Measurements from ENCODE around the gene PARD3B. TPM values are rescaled to one million over a fixed set of nuclear protein-coding genes. Genes with fewer than 3 reads are reported as not detected.

The PARD3B gene
- total and polyA plus RNA-seq, 3 donors from 2014 or later = 14.6 to 36.8 (median 29.6) TPM

DNA sequence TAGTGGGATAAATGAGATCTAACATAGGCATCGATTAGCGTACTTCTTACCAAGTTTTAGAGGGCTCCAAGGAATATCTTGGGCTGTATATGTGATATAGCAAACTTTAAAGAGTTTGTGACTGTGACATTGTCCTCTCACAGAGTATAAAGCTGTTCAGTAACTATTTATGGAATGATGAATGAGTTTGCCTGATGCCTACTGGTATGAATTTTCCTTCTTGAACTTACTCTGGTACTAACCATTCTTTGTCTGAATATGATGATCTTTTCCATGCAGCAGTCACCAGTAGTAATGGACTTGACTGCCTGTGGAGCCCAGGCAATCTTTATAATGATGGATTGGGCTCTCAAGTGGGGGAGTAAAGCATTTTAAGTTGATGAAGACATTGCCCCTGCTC lies 120.5 kb downstream of the PARD3B start:
- H3K4me3 ChIP-seq = no peak overlapping the region
- WGBS, 2 donors = 98% methylated on average over 2 of the region's 2 CpGs
- no peak for DNase-seq
- peak overlapping the region in 1 of 2 donors; percentile 20 for H3K27ac ChIP-seq
- H3K27me3 ChIP-seq = no peaks in the 10 kb centered on the region
- no peaks in the 10 kb centered on the region for H3K36me3 ChIP-seq (ENCODE audit: low read depth, missing control alignments)
- H3K9me3 ChIP-seq = no peaks in the 10 kb centered on the region
- peaks cover 10% of the 10 kb centered on the region for H3K4me1 ChIP-seq
- intact Hi-C loops (cut with DNase I; ENCODE audit: low total_unique reads) = no loop called here
- TF ChIP-seq, protein P1, sequence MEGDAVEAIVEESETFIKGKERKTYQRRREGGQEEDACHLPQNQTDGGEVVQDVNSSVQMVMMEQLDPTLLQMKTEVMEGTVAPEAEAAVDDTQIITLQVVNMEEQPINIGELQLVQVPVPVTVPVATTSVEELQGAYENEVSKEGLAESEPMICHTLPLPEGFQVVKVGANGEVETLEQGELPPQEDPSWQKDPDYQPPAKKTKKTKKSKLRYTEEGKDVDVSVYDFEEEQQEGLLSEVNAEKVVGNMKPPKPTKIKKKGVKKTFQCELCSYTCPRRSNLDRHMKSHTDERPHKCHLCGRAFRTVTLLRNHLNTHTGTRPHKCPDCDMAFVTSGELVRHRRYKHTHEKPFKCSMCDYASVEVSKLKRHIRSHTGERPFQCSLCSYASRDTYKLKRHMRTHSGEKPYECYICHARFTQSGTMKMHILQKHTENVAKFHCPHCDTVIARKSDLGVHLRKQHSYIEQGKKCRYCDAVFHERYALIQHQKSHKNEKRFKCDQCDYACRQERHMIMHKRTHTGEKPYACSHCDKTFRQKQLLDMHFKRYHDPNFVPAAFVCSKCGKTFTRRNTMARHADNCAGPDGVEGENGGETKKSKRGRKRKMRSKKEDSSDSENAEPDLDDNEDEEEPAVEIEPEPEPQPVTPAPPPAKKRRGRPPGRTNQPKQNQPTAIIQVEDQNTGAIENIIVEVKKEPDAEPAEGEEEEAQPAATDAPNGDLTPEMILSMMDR (IDR thresholded peaks at IDR 0.05) = no peak
- no peak for TF ChIP-seq POLR2A (IDR thresholded peaks at IDR 0.05)

DNA sequence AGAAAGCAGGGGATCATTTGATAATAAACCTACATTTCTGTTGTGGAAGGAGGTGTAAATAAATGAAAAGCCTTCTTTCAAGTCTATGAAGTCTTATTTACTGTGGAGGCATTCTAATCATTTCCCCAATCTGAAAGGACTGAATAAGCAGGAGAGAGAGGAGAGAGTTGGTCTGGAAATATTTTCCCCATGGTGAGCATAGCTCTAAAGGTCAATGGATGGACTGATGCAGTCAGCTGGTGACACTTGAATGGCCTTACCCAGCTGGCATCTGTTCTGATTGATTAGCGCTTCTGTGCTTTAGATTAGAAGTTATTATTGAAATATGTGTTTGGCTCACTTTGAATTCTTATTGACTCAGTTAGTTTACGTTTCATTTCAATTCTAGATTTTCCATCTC lies 122.7 kb downstream of the PARD3B start:
- H3K27me3 ChIP-seq = no peaks in the 10 kb centered on the region
- no peaks in the 10 kb centered on the region for H3K9me3 ChIP-seq
- DNase-seq = no peak
- WGBS, 2 donors = 96 to 97% methylated on average over 2 of the region's 2 CpGs
- H3K36me3 ChIP-seq (ENCODE audit: low read depth, missing control alignments) = no peaks in the 10 kb centered on the region
- intact Hi-C loops (cut with DNase I; ENCODE audit: low total_unique reads) = no loop called here
- H3K4me3 ChIP-seq = no peak overlapping the region
- peaks cover 10% of the 10 kb centered on the region for H3K4me1 ChIP-seq
- no peak overlapping the region for H3K27ac ChIP-seq
- no peak for TF ChIP-seq POLR2A (IDR thresholded peaks at IDR 0.05)
- TF ChIP-seq, protein P1 (IDR thresholded peaks at IDR 0.05) = no peak

DNA sequence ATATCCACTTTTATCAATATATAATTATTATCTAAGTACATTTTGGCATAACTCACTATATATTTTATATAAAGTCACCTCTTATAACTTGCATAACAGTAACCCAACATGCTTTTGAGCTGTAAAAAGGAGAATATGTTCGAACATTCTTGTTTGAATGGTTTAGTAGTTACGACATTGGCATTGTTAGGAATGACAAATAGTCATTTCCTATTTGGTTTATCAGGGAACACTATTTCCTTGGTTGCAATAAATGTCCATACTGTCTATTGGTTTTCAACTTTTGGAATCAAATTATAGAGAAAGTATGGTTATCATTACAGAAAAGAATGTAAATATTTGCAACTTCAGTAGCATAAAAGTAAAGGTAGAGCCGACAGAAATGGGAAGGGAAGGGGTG lies 124.1 kb downstream of the PARD3B start:
- no peak for TF ChIP-seq POLR2A (IDR thresholded peaks at IDR 0.05)
- TF ChIP-seq, protein P1 (IDR thresholded peaks at IDR 0.05) = no peak
- H3K9me3 ChIP-seq = no peaks in the 10 kb centered on the region
- no peak overlapping the region for H3K27ac ChIP-seq
- H3K27me3 ChIP-seq = no peaks in the 10 kb centered on the region
- intact Hi-C loops (cut with DNase I; ENCODE audit: low total_unique reads) = no loop called here
- H3K4me3 ChIP-seq = no peak overlapping the region
- WGBS, 2 donors = 81 to 88% methylated on average over 3 of the region's 3 CpGs
- no peaks in the 10 kb centered on the region for H3K36me3 ChIP-seq (ENCODE audit: low read depth, missing control alignments)
- peaks cover 10% of the 10 kb centered on the region for H3K4me1 ChIP-seq
- no peak for DNase-seq

DNA sequence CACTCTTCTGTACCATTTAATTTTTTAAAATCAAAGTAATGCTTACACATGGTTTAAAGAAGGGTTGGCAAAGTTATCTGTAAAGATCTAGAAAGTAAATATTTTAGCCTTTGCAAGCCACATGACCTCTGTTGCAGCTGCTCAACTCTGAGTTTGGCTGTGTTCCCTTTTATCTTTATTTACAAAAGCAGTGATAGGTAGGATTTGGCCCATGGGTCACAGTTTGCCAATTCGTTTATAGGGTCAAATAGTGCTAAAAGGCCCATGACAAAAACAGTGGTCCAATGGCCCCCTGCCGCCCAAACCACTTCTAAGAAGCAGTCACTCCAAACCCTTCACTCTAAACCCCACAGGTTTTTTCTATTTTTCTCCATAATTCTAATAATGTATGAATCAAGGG lies 124.8 kb downstream of the PARD3B start:
- intact Hi-C loops (cut with DNase I; ENCODE audit: low total_unique reads) = no loop called here
- WGBS, 2 donors = 68 to 73% methylated on average over 2 of the region's 2 CpGs
- TF ChIP-seq POLR2A (IDR thresholded peaks at IDR 0.05) = no peak
- TF ChIP-seq, protein P1 (IDR thresholded peaks at IDR 0.05) = no peak
- Histone ChIP-seq H3K4me1 (peaks cover 4% of the 10 kb centered on the region), H3K9me3 (no peaks in the 10 kb centered on the region), H3K27ac (no peak overlapping the region), H3K4me3 (no peak overlapping the region), H3K27me3 (no peaks in the 10 kb centered on the region), H3K36me3 (ENCODE audit: low read depth, missing control alignments) (no peaks in the 10 kb centered on the region)
- DNase-seq = no peak

DNA sequence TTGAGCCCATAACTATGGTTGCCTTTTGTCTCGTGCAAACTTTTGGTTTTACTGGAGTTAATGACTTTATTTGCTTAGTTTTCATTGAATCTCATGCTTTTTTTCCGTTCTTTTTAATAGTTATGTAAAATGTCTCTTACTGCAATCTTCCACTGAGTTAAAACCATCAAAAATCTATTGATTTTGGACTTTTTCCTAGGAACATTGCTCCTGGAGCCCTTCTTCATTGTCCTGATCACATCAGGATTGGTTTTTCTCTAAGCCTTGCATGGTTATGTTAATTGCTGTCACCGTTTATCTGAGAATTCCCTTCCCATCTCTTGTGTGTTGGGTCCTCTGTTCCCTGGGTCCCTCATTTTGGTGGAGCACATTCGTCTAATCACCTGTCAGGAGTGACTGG lies 125.5 kb downstream of the PARD3B start:
- intact Hi-C loops (cut with DNase I; ENCODE audit: low total_unique reads) = no loop called here
- H3K36me3 ChIP-seq (ENCODE audit: low read depth, missing control alignments) = no peaks in the 10 kb centered on the region
- 83 to 90% methylated on average over 4 of the region's 4 CpGs for whole genome bisulfite sequencing, 2 donors
- no peaks in the 10 kb centered on the region for H3K4me1 ChIP-seq
- H3K27me3 ChIP-seq = no peaks in the 10 kb centered on the region
- H3K27ac ChIP-seq = no peak overlapping the region
- no peaks in the 10 kb centered on the region for H3K9me3 ChIP-seq
- no peak overlapping the region for H3K4me3 ChIP-seq
- no peak for TF ChIP-seq POLR2A (IDR thresholded peaks at IDR 0.05)
- TF ChIP-seq, protein P1 (IDR thresholded peaks at IDR 0.05) = no peak
- DNase-seq = no peak
